Duodenal mucosa (tissue), 2 donors: ENCODE results near the gene ZFYVE9.

Source experiments
- H3K27ac ChIP-seq: one replicate; pipeline ENCODE4 v1.7.0; 2013; ENCODE audit warnings: low read depth, low read length
- H3K27me3 ChIP-seq, 2 donors: one replicate each; pipeline ENCODE4 v1.7.0; 2013; ENCODE audit warnings: low read length in 2 of 2, control low read depth in 1 of 2; ENCODE audit not compliant: insufficient read depth in 2 of 2, control insufficient read depth in 1 of 2
- H3K36me3 ChIP-seq, 2 donors: one replicate each; pipeline ENCODE4 v1.7.0; 2013; ENCODE audit warnings: low read length in 2 of 2, control low read depth in 1 of 2; ENCODE audit not compliant: insufficient read depth in 2 of 2, control insufficient read depth in 1 of 2
- H3K4me1 ChIP-seq, 2 donors: one replicate each; pipeline ENCODE4 v1.7.0; 2013; ENCODE audit warnings: low read length in 2 of 2, control low read depth in 1 of 2; ENCODE audit not compliant: insufficient read depth in 2 of 2, control insufficient read depth in 1 of 2
- H3K4me3 ChIP-seq, 2 donors: one replicate each; pipeline ENCODE4 v1.7.0; 2013; ENCODE audit warnings: low read length in 2 of 2, low read depth in 1 of 2
- H3K9ac ChIP-seq, 2 donors: one replicate each; pipeline ENCODE4 v1.7.0; 2013; ENCODE audit warnings: low read length in 2 of 2, low read depth in 1 of 2
- H3K9me3 ChIP-seq, 2 donors: one replicate each; pipeline ENCODE4 v1.7.0; 2013; ENCODE audit warnings: low read length in 2 of 2, control low read depth in 1 of 2; ENCODE audit not compliant: control insufficient read depth in 1 of 2

ZFYVE9 gene

GRCh38 chr1:52152572-52152971 is 10.7 kb downstream of the ZFYVE9 start:
- Histone ChIP-seq H3K9me3 (no peaks in the 10 kb centered on the region), H3K9ac (no peak overlapping the region), H3K4me3 (no peak overlapping the region), H3K4me1 (peaks cover 0 to 7% of the 10 kb centered on the region in 2 donors), H3K27me3 (no peaks in the 10 kb centered on the region), H3K36me3 (no peaks in the 10 kb centered on the region), H3K27ac (no peak overlapping the region)

- no peak overlapping the region for H3K9ac ChIP-seq
- H3K36me3 ChIP-seq: no peaks in the 10 kb centered on the region
- no peaks in the 10 kb centered on the region for H3K27me3 ChIP-seq
- H3K9me3 ChIP-seq: no peaks in the 10 kb centered on the region
- H3K4me3 ChIP-seq: no peak overlapping the region
- peaks cover 0 to 7% of the 10 kb centered on the region in 2 donors for H3K4me1 ChIP-seq
- no peak overlapping the region for H3K27ac ChIP-seq
Measured at GRCh38 chr1:52153010-52153409, 11.1 kb downstream of the ZFYVE9 start.

- H3K9ac ChIP-seq: no peak overlapping the region
- no peak overlapping the region for H3K4me3 ChIP-seq
- no peaks in the 10 kb centered on the region for H3K9me3 ChIP-seq
- no peak overlapping the region for H3K27ac ChIP-seq
- no peaks in the 10 kb centered on the region for H3K36me3 ChIP-seq
- H3K4me1 ChIP-seq: peaks cover 0 to 7% of the 10 kb centered on the region in 2 donors
- no peaks in the 10 kb centered on the region for H3K27me3 ChIP-seq
Measured at GRCh38 chr1:52153898-52154297, 12.0 kb downstream of the ZFYVE9 start.

GRCh38 chr1:52156460-52156859 is 14.6 kb downstream of the ZFYVE9 start:
- peaks cover 0 to 10% of the 10 kb centered on the region in 2 donors for H3K4me1 ChIP-seq
- H3K27me3 ChIP-seq: no peaks in the 10 kb centered on the region
- no peak overlapping the region for H3K4me3 ChIP-seq
- no peak overlapping the region for H3K27ac ChIP-seq
- H3K9ac ChIP-seq: no peak overlapping the region
- no peaks in the 10 kb centered on the region for H3K9me3 ChIP-seq
- H3K36me3 ChIP-seq: no peaks in the 10 kb centered on the region

GRCh38 chr1:52157582-52157981 is 15.7 kb downstream of the ZFYVE9 start:
- Histone ChIP-seq H3K4me1 (peaks cover 0 to 10% of the 10 kb centered on the region in 2 donors), H3K27me3 (no peaks in the 10 kb centered on the region), H3K9me3 (no peaks in the 10 kb centered on the region), H3K27ac (no peak overlapping the region), H3K9ac (no peak overlapping the region), H3K36me3 (no peaks in the 10 kb centered on the region), H3K4me3 (no peak overlapping the region)

GRCh38 chr1:52158218-52158617 is 16.3 kb downstream of the ZFYVE9 start:
- H3K4me3 ChIP-seq: no peak overlapping the region
- no peak overlapping the region for H3K27ac ChIP-seq
- no peak overlapping the region for H3K9ac ChIP-seq
- H3K9me3 ChIP-seq: no peaks in the 10 kb centered on the region
- no peaks in the 10 kb centered on the region for H3K27me3 ChIP-seq
- H3K36me3 ChIP-seq: no peaks in the 10 kb centered on the region
- peaks cover 0 to 10% of the 10 kb centered on the region in 2 donors for H3K4me1 ChIP-seq

GRCh38 chr1:52159033-52159789 is 17.3 kb downstream of the ZFYVE9 start:
- Histone ChIP-seq H3K4me1 (peaks cover 0 to 10% of the 10 kb centered on the region in 2 donors), H3K9me3 (no peaks in the 10 kb centered on the region), H3K27me3 (no peaks in the 10 kb centered on the region), H3K27ac (no peak overlapping the region), H3K36me3 (no peaks in the 10 kb centered on the region), H3K4me3 (no peak overlapping the region), H3K9ac (no peak overlapping the region)

- Histone ChIP-seq H3K4me3 (no peak overlapping the region), H3K4me1 (peaks cover 0 to 4% of the 10 kb centered on the region in 2 donors), H3K27me3 (no peaks in the 10 kb centered on the region), H3K9ac (no peak overlapping the region), H3K27ac (no peak overlapping the region), H3K36me3 (no peaks in the 10 kb centered on the region), H3K9me3 (no peaks in the 10 kb centered on the region)
Measured at GRCh38 chr1:52162947-52163346, 21.1 kb downstream of the ZFYVE9 start.

GRCh38 chr1:52164604-52165003 is 22.7 kb downstream of the ZFYVE9 start:
- Histone ChIP-seq H3K36me3 (no peaks in the 10 kb centered on the region), H3K27ac (no peak overlapping the region), H3K4me3 (no peak overlapping the region), H3K9me3 (no peaks in the 10 kb centered on the region), H3K9ac (no peak overlapping the region), H3K4me1 (no peaks in the 10 kb centered on the region), H3K27me3 (no peaks in the 10 kb centered on the region)

- Histone ChIP-seq H3K27ac (no peak overlapping the region), H3K9ac (no peak overlapping the region)
Measured at GRCh38 chr1:52166996-52167753, 25.3 kb downstream of the ZFYVE9 start.

More at GRCh38 chr1:52166996-52167753, 25.3 kb downstream of the ZFYVE9 start:
- H3K9me3 ChIP-seq: no peaks in the 10 kb centered on the region
- H3K36me3 ChIP-seq: no peaks in the 10 kb centered on the region
- H3K4me3 ChIP-seq: no peak overlapping the region
- no peaks in the 10 kb centered on the region for H3K4me1 ChIP-seq
- H3K27me3 ChIP-seq: no peaks in the 10 kb centered on the region
